Activated effector memory CD4-positive, alpha-beta T cell treated with Interleukin-2 at 50 U/mL for 16 hours (primary cell): ENCODE data around the gene ALOX12B.
"Not testable (repeated sequence)": the region's sequence is repeated elsewhere in the genome, so short reads cannot be mapped to it uniquely, and the experiment has no call there.

Experiments used
- DNase-seq: peaks from one replicate; pipeline ENCODE4 v3.0.0-alpha.2; 2020

The ALOX12B gene

GRCh38 chr17:8063761-8064534, 23.6 kb downstream of the ALOX12B start:
- no peak for DNase-seq

- DNase-seq: no peak
Observed at GRCh38 chr17:8062807-8063483, 24.6 kb downstream of the ALOX12B start.

- DNase-seq: no peak
Observed at GRCh38 chr17:8062435-8062806, 25.1 kb downstream of the ALOX12B start.

GRCh38 chr17:8061851-8062250, 25.7 kb downstream of the ALOX12B start:
- DNase-seq: not testable (repeated sequence)

- DNase-seq: peak; percentile 33
Observed at GRCh38 chr17:8060274-8060673, 27.2 kb downstream of the ALOX12B start.

GRCh38 chr17:8059131-8059530, 28.4 kb downstream of the ALOX12B start:
- no peak for DNase-seq

- peak; percentile 21 for DNase-seq
Observed at GRCh38 chr17:8057691-8058114, 29.8 kb downstream of the ALOX12B start.

GRCh38 chr17:8056976-8057625, 30.4 kb downstream of the ALOX12B start:
- no peak for DNase-seq

GRCh38 chr17:8056232-8056975, 31.1 kb downstream of the ALOX12B start:
- no peak for DNase-seq

GRCh38 chr17:8055851-8056231, 31.7 kb downstream of the ALOX12B start:
- no peak for DNase-seq

GRCh38 chr17:8053600-8053999, 33.9 kb downstream of the ALOX12B start:
- DNase-seq: no peak

- no peak for DNase-seq
Observed at GRCh38 chr17:8052256-8053252, 35.0 kb downstream of the ALOX12B start.

GRCh38 chr17:8051831-8052230, 35.7 kb downstream of the ALOX12B start:
- no peak for DNase-seq

- no peak for DNase-seq
Observed at GRCh38 chr17:8048736-8049135, 38.8 kb downstream of the ALOX12B start.

- no peak for DNase-seq
Observed at GRCh38 chr17:8048236-8048635, 39.3 kb downstream of the ALOX12B start.

GRCh38 chr17:8047769-8048110, 39.8 kb downstream of the ALOX12B start:
- DNase-seq: no peak

- no peak for DNase-seq
Observed at GRCh38 chr17:8046929-8047768, 40.4 kb downstream of the ALOX12B start.

GRCh38 chr17:8046306-8046928, 41.1 kb downstream of the ALOX12B start:
- no peak for DNase-seq

GRCh38 chr17:8044819-8045810, 42.4 kb downstream of the ALOX12B start:
- DNase-seq: no peak
